NCI-H345 (cell line): ENCODE measurements around the gene PHLPP2.
A peak's percentile ranks its signal among the peaks of the same experiment; 100 is the strongest.

ENCODE experiments used
- DNase-seq: peaks from one replicate; lab custom pipeline; 2025; lab: John Stamatoyannopoulos, UW

The PHLPP2 gene

GRCh38 chr16:71666928-71667707 is 57.4 kb downstream of the PHLPP2 start:
- DNase-seq: no peak

- DNase-seq: no peak
Measured at GRCh38 chr16:71666264-71666663, 58.2 kb downstream of the PHLPP2 start.

GRCh38 chr16:71659471-71659870 is 65.0 kb downstream of the PHLPP2 start:
- no peak for DNase-seq

GRCh38 chr16:71658771-71659170 is 65.7 kb downstream of the PHLPP2 start:
- no peak for DNase-seq

DNA sequence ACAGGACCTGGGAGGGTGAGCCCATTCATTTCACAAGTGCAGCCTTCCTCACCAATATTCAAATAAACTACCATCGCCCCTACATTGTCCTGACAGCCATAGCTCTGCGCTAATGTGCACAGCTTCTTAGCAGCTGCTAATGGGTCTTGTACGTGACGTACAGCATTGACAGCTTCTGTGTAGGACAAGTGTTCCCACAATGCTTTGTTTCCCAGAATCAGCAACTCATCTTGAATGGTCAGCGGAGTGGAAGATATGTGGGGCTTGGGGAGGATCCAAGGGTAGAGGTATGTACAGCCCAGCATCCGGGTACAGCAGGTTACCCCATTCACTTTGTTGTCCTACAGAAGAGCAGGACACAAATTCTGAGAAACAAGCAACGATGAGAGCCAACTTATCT is 74.8 kb downstream of the PHLPP2 start:
- no peak for DNase-seq

DNA sequence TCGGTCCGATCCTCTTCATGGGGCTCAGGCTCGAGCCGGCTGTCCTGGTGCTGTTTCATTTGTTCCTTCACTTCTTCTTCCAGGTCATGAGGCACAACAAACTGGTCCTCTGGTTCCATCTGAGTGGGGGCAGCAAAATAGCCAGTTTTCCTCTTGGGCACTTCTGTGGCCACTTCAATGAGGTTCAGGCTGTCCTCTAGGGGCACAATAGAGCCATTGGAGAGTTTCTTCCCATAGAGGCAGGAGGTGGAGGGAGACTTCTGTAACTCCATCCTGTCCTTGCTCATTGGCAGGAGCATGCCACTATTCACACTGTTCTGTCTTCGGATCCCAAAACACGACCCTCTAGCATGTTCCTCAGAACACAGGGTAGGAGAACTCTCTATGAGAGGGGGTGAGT is 75.6 kb downstream of the PHLPP2 start:
- DNase-seq: no peak

DNA sequence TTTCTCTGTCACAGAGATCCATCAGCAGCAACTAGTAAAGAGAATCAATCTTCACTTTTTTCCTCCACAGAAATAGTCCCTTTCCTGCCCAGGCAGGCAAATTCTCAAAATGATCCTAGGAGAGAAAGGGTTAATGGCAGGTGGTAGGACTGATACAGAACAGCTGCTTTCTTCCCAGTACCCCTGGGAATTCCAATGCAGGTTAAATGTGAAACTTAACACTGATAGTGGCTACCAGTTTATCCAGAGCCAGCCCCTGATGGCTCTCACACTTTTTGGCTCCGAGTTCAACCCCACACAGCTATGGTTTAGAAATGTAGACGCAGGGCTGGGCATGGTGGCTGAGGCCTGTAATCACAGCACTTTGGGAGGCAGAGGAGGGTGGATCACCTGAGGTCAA is 76.3 kb downstream of the PHLPP2 start:
- DNase-seq: no peak

- DNase-seq: no peak
Measured at GRCh38 chr16:71647391-71647790, 77.1 kb downstream of the PHLPP2 start.

DNA sequence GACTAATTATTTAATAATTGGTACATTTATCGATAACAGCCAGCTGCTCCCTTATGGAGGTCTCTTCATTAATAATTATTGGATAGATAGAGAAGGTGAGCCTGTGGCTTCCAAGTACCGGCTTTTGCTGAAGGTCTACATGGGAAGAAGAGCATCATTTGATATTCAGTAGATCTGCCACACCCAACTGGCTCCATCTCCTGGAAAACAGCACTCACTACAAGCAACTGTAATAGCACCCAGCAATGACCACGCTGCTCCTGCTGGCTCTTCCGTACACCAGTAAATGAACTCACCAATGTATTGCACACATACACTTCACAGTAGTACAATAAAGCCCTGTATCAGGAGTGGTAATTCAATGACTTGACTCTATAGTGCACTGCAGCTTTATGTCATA is 79.1 kb downstream of the PHLPP2 start:
- DNase-seq: peak; percentile 2

- no peak for DNase-seq
Measured at GRCh38 chr16:71637398-71637797, 87.1 kb downstream of the PHLPP2 start.

DNA sequence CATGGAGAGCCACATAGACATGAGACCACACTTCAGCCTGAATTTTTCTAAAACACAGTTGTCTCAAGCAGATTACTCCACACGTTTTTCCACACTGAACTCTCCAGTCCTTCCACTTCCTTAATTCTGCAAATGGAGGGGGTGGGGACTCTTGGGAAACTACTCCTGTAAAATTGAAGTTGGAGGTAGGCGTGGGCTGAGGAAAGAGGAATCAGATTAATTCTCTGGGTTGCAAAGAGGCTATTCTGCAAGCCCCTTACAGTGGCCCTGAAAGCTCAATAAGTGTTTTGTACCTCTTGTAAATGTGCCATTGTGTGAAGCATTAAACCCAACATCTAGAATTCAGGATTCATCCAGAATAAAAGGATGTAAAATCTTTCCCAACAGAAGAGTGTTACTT is 88.9 kb downstream of the PHLPP2 start:
- DNase-seq: no peak

- no peak for DNase-seq
Measured at GRCh38 chr16:71631776-71632175, 92.7 kb downstream of the PHLPP2 start.

GRCh38 chr16:71630808-71631207 is 93.7 kb downstream of the PHLPP2 start:
- DNase-seq: no peak

- DNase-seq: no peak
Measured at GRCh38 chr16:71629278-71630016, 95.1 kb downstream of the PHLPP2 start.

DNA sequence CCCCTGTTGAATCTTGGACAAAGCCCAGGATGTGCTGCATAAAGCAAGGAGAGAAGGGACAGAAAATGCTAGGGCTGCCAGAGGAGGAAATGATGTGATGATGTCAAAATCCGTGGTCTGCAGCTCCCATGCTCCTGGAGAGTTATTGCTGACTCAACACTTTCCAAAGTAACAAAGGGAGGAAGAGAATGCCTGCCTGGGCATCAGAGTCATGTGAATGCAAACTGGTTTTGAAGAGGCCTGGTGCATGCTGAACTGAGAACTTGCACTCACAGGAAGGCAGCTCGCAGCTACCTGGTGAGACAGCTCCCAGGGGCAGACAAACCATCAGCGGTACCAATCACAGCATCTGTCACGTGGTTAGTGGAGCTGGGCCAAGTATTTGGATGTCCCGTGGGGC is 95.7 kb downstream of the PHLPP2 start:
- DNase-seq: no peak

- no peak for DNase-seq
Measured at GRCh38 chr16:71627731-71628181, 96.7 kb downstream of the PHLPP2 start.

GRCh38 chr16:71626858-71627213 is 97.7 kb downstream of the PHLPP2 start:
- no peak for DNase-seq

DNA sequence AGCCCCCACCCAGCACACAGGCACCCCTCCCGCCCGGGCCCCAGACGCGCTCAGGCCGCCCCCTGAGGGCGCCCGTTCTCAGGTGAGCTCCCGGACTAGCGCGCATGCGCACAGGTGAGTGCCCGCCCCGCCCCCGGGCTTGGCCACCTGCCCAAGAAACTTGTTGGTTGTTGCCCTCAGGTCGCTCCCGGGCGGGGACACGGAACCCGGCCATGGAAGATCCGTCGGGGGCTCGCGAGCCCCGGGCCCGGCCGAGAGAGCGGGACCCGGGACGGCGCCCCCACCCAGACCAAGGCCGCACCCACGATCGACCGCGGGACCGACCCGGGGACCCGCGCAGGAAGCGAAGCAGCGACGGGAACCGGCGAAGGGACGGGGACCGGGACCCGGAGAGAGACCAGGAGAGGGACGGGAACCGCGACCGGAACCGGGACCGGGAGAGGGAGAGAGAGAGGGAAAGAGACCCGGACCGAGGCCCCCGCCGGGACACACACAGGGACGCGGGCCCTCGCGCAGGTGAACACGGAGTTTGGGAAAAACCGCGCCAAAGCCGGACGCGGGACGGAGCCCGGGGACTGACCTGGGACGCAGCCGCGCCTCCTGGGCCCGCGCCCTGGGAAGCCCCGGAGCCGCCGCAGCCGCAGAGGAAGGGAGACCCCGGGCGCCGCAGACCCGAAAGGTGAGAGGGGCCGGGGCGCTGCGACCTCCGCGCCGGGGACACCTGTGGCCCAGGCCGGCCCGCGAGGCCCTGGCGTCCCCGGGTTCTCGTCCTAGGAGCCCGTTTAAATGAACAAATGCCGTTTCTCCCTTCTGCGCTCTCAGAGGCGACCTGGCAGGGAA is 98.3 kb downstream of the PHLPP2 start, which contains the start of gene MARVELD3:
TSS of gene MARVELD3 (plus strand) at position 167 of the 840 bp plus-strand sequence. CDS start at position 213, 46 bp downstream.
- peak; percentile 64 for DNase-seq

DNA sequence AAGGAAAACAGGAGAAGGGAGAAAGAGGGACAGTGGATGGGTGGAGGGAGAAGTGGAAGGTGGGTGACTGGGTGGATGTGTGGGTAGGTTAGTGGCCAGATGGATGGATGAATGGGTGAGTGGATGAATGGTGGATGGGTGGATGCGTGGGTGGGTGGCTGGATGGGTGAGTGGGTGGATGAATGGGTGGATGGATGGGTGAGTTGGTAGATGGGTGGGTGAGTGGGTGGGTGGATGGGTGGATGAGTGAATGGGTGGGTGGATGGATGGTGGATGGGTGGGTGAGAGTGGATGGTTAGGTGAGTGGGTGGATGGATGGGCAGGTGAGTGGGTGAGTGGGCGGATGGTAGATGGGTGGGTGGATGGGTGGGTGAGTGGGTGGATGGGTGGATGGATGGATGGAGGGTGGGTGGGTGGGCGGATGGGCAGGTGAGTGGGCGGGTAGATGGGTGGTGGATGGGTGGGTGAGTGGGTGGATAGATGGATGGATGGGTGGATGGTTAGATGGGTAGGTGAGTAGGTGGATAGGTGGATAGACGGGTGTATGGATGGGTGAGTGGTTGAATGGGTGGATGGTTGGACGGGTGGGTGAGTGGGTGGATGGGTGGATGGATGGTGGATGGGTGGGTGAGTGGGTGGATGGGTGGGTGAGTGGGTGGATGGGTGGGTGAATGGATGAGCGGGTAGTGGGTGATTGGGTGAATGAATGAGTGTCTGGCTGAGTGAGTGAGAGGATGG is 99.2 kb downstream of the PHLPP2 start:
- no peak for DNase-seq

DNA sequence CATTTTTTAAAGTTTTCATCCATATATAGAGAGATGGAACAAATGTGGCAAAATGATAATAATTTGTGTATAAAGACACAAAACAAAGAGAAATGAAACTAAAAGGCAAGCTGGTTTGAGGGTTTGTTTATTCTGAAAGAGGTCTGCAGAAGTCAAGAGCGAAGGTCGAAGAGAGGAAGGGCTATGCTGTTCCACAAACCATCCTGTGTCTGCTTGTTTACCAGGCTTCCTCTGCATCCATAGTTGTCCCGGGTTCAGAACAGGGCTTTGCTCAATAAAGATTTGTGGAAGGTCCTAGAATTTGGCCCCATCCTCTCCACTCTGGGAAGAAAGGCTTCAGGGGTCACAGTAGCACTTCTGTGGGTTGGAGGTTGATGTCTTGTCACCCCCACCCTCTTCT is 100.9 kb downstream of the PHLPP2 start:
- DNase-seq: no peak

GRCh38 chr16:71622088-71622487 is 102.4 kb downstream of the PHLPP2 start:
- no peak for DNase-seq

DNA sequence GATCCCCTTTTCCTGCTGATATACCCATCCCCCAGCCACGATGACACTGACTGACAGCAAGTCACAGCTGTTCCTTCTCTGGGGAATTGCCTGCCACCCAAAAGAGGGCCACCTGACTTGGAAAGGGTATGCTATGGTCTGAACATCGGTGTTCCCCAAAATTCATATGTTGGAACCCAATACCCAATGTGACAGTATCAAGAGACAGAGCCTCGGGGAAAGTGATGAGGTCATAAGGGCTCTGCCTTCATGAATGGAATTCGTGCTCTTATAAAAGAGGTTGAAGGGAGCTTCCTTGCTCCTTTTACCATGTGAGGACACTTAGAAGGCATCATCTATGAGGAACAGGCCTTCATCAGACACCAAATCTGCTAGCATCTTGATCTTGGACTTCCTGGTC is 106.1 kb downstream of the PHLPP2 start:
- DNase-seq: no peak
